ENCODE results near the gene TRPC4. TPM values are rescaled to one million over a fixed set of nuclear protein-coding genes. Genes with fewer than 3 reads are reported as not detected.

Gene TRPC4
- total RNA-seq, 1 donor from 2014 or later: 3.0 TPM

DNA sequence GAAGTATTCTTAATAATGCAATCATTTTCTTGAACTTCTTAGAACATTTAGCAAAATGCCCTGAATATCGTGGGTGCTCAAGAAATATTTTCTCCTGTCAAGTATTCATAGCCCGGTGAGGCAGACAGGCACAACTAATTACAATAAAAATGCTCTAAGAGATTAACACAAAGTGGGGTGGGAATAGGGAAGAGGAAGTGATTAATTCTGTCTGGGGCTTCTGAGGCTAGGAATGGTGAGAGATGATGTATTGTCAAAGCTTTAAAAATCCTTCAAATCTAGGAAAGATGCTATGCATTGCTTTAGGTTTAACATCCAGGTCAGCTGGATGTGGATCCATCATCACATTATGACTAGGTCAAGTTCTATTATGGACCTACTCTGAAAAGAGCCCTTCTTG, 204.2 kb downstream of the TRPC4 start:
- TF ChIP-seq, protein P1, sequence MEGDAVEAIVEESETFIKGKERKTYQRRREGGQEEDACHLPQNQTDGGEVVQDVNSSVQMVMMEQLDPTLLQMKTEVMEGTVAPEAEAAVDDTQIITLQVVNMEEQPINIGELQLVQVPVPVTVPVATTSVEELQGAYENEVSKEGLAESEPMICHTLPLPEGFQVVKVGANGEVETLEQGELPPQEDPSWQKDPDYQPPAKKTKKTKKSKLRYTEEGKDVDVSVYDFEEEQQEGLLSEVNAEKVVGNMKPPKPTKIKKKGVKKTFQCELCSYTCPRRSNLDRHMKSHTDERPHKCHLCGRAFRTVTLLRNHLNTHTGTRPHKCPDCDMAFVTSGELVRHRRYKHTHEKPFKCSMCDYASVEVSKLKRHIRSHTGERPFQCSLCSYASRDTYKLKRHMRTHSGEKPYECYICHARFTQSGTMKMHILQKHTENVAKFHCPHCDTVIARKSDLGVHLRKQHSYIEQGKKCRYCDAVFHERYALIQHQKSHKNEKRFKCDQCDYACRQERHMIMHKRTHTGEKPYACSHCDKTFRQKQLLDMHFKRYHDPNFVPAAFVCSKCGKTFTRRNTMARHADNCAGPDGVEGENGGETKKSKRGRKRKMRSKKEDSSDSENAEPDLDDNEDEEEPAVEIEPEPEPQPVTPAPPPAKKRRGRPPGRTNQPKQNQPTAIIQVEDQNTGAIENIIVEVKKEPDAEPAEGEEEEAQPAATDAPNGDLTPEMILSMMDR (IDR thresholded peaks at IDR 0.05): no peak
- Mint-ChIP-seq H3K27me3 (ENCODE audit: low read depth) (no peaks in the 10 kb centered on the region), H3K4me3 (ENCODE audit: unreplicated experiment) (no peak overlapping the region), H3K4me1 (ENCODE audit: low read depth) (peaks cover 16% of the 10 kb centered on the region), H3K36me3 (ENCODE audit: low read depth) (no peaks in the 10 kb centered on the region), H3K27ac (ENCODE audit: unreplicated experiment) (no peak overlapping the region), H3K9me3 (ENCODE audit: low read depth) (peaks cover 5% of the 10 kb centered on the region)
- no peak for DNase-seq (ENCODE audit: low spot score)

DNA sequence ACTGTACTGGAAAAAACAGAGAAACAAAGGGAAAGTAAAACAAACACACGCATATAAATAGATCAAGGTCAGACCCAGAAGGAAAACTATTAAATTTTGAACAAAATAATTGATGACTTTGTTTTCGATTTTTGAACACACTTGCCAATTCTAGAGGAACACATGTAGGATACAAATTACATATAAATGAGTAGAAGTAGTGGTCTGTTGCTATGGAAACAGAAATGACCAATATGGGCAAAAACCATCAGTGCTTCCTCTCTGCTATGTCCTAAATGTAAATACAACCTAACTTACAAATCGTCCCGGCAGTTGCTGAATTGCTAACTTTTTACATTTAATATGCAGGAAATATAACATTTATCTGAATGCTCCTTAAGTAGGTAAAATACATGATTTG, 205.8 kb downstream of the TRPC4 start:
- TF ChIP-seq, protein P1 (IDR thresholded peaks at IDR 0.05): no peak
- H3K4me1 Mint-ChIP-seq (ENCODE audit: low read depth): peaks cover 16% of the 10 kb centered on the region
- H3K27ac Mint-ChIP-seq (ENCODE audit: unreplicated experiment): no peak overlapping the region

DNA sequence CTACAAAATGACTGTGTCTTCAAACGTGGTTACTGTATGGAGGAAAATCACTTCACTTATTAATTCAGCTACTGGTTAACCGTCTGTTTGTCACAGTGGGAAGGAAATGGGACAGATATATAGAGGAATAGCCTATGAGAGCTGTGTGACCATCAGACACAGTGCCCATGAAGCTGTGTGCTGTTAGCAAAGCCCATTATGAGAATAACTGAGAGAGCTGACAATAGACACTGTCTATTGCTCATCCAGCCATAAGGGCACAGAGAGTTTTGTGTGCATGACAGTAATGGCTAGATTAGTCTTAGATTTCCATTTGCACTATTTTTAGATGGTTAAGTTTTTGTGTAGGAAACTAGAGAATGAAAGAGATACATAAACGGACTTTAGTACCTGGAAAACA, 206.9 kb downstream of the TRPC4 start:
- no peaks in the 10 kb centered on the region for H3K36me3 Mint-ChIP-seq (ENCODE audit: low read depth)
- H3K27ac Mint-ChIP-seq (ENCODE audit: unreplicated experiment): no peak overlapping the region
- no peaks in the 10 kb centered on the region for H3K27me3 Mint-ChIP-seq (ENCODE audit: low read depth)
- H3K4me1 Mint-ChIP-seq (ENCODE audit: low read depth): peaks cover 23% of the 10 kb centered on the region
- peaks cover 5% of the 10 kb centered on the region for H3K9me3 Mint-ChIP-seq (ENCODE audit: low read depth)
- TF ChIP-seq, protein P1 (IDR thresholded peaks at IDR 0.05): no peak
- no peak for DNase-seq (ENCODE audit: low spot score)
- H3K4me3 Mint-ChIP-seq (ENCODE audit: unreplicated experiment): no peak overlapping the region

More for the DNA sequence above, 205.8 kb downstream of the TRPC4 start:
- DNase-seq (ENCODE audit: low spot score): no peak
- H3K27me3 Mint-ChIP-seq (ENCODE audit: low read depth): no peaks in the 10 kb centered on the region
- no peaks in the 10 kb centered on the region for H3K36me3 Mint-ChIP-seq (ENCODE audit: low read depth)
- H3K4me3 Mint-ChIP-seq (ENCODE audit: unreplicated experiment): no peak overlapping the region
- peaks cover 5% of the 10 kb centered on the region for H3K9me3 Mint-ChIP-seq (ENCODE audit: low read depth)

DNA sequence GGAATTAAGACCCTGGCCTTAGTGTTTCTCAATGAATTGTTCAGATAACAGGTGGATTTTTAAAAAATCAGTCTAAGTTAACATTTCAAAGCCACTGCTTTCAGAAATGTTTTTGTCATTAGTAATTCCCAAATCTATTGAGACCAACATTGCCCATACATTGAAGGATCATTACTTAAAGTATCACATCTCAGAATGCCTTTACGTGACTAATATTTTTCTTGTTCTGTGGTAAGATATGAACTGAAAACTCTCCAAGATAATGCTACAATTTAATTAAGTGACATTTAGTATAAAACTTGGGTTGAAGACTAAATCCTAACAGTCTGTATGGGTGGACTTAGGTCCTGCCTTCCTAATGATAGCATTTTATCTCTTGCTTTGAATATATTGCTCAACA, 211.6 kb downstream of the TRPC4 start:
- peaks cover 27% of the 10 kb centered on the region for H3K4me1 Mint-ChIP-seq (ENCODE audit: low read depth)
- peak overlapping the region; percentile 32 for H3K27ac Mint-ChIP-seq (ENCODE audit: unreplicated experiment)
- TF ChIP-seq, protein P1 (IDR thresholded peaks at IDR 0.05): no peak
- H3K36me3 Mint-ChIP-seq (ENCODE audit: low read depth): no peaks in the 10 kb centered on the region
- H3K9me3 Mint-ChIP-seq (ENCODE audit: low read depth): no peaks in the 10 kb centered on the region
- no peak overlapping the region for H3K4me3 Mint-ChIP-seq (ENCODE audit: unreplicated experiment)
- H3K27me3 Mint-ChIP-seq (ENCODE audit: low read depth): no peaks in the 10 kb centered on the region
- no peak for DNase-seq (ENCODE audit: low spot score)

DNA sequence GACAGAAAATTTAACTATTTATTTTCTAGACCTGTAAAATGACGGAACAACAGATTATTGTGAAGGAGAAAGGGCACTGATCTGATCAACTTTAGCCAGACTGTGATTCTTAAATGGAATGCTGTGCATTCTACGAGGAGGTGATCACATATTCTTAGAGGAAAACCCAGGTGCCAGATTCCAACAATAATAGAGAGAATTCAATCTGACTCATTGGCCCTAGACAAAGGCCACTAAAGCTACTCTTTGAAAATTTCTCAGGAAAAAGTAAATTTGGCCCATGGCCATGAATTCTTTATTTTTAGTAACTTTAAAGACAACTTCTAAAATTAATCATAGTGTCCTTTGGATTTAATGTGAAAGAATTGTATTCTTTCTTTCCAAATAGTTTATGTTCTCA, 212.4 kb downstream of the TRPC4 start:
- H3K36me3 Mint-ChIP-seq (ENCODE audit: low read depth): no peaks in the 10 kb centered on the region
- no peaks in the 10 kb centered on the region for H3K9me3 Mint-ChIP-seq (ENCODE audit: low read depth)
- H3K4me3 Mint-ChIP-seq (ENCODE audit: unreplicated experiment): no peak overlapping the region
- TF ChIP-seq, protein P1 (IDR thresholded peaks at IDR 0.05): no peak
- H3K27me3 Mint-ChIP-seq (ENCODE audit: low read depth): no peaks in the 10 kb centered on the region
- no peak for DNase-seq (ENCODE audit: low spot score)
- H3K4me1 Mint-ChIP-seq (ENCODE audit: low read depth): peaks cover 27% of the 10 kb centered on the region
- peak overlapping the region; percentile 93 for H3K27ac Mint-ChIP-seq (ENCODE audit: unreplicated experiment)

Measured in chondrocyte (in vitro differentiated cells).